Left ventricle myocardium superior (tissue), 1 donor: ENCODE data around the gene RAPGEF3. TPM values are rescaled to one million over a fixed set of nuclear protein-coding genes. Genes with fewer than 3 reads are reported as not detected.

Source experiments
- ATAC-seq: fragments of 200-7000 bp; cut with Tn5 transposase; one replicate; pipeline ENCODE4 v1.9.1; 2020; ENCODE audit warnings: mild to moderate bottlenecking, moderate library complexity
- DNase-seq: peaks from one replicate; pipeline ENCODE4 v3.0.0-alpha.2; 2020
- intact Hi-C: fragments of 100-400 bp; cut with micrococcal nuclease; formaldehyde crosslinking; loops from one replicate; pipeline ENCODE4 v1.11.0; 2022
- total RNA-seq: library from RNA; stranded (reverse); fragmentation: NEBNext Ultra II Directional; extraction: Animal tissue kit (Norgen Biotek cat#: 25700); gene quantifications from one replicate; pipeline ENCODE4 v1.2.1, GENCODE V29; 2021
- donor health status: DM: no; HTN: yes; CAD: no; lungs with severe emphysema.

RAPGEF3 gene
- total RNA-seq, 1 donor from 2014 or later = 37.6 TPM

GRCh38 chr12:47767216-47767724, 8.6 kb upstream of the RAPGEF3 start:
- ATAC-seq = peak; percentile 49
- intact Hi-C loops = loop anchor here (5.0 kb wide), 1 partner anchor 50 kb away; no protein-coding TSS in a partner anchor
- no peak for DNase-seq

DNA sequence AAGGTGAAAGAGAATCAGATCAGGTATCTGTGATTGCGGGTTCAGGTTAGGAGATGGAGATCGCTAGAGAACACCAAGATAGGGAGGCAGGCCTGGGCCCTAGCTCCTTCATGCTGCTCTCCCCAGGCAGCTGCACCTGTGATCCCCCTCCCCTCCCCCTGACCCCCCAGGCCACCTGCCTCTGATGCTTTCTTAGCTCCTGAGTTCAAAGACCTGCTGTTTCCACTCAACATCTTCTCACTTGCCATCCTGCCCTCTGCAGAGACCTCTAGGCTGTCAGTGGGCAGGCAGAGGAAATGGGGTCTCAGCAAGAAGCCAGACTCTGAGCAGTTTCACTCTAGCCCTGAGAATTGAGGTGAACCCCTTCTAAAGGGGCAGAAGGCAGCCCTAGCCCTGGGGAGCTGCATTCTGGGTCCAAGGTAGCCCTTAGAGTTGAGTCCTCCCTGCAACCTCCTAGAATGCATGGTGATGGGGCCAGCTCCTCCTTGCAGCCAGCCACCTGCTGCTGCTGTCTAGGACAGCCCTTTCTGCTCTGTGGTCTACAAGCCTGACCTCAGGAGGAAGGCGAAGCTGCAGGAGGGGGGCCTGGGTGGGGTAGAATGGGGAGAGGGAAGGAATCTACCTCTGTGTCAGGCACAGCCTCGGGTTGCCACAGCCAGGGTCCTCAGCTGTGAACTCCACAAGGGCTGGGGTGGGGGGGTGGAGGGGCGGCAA, 8.0 kb upstream of the RAPGEF3 start:
- ATAC-seq (no peak), DNase-seq (peak; percentile 25)
- intact Hi-C loops = loop anchor here (5.0 kb wide), 1 partner anchor 49 kb away; no protein-coding TSS in a partner anchor

DNA sequence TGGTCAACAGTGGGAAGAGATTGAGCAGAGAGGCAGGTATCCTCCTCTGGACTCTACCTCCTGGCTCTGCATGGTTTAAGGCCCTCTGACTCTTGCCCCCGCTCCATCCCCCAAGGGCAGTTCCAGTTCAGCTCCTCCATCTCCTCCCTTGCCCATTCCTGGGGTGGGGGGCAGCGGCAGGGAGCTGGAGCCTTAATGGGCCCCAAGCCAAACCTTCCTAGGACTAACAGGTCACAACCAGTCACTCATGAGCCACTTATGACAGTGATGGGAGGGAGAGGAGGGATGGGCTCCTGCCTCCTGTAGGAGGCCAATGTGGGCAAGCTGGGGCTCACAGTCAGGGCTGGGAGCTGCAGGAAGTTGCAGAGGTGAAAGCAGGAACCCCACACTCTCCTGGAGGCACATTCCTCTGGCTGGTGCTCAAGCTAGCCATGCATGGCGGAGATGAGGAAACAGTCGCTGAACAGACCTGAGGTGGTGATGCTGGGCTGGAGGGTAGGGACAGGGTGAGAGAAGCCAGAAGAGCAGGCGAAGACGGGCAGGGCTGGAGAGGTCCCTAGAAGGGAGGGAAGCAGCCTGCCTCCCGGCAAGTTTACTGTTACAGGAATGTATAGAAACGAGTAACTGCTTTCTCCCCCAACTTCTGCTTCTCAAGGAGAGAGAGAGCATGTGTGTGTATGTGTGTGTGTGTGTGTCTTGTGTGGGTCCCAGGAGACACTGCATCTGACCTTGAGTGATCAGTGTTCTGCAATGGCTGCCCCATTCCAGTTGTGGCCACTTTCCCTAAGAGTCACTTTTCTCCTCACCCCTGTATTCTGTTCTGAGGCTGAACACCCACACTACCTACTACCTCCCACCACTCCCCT, 5.0 kb upstream of the RAPGEF3 start:
- no peak for ATAC-seq
- DNase-seq = no peak
- intact Hi-C loops = no loop called here

- intact Hi-C loops = no loop called here
- ATAC-seq (no peak), DNase-seq (no peak)
Observed at GRCh38 chr12:47762850-47763465, 4.3 kb upstream of the RAPGEF3 start.

- intact Hi-C loops = no loop called here
- ATAC-seq (no peak), DNase-seq (no peak)
Observed at GRCh38 chr12:47758584-47758833, 171 bp downstream of the RAPGEF3 start.

- peak; percentile 4 for ATAC-seq
- peak; percentile 66 for DNase-seq
- intact Hi-C loops = no loop called here
Observed at GRCh38 chr12:47757840-47758583, 668 bp downstream of the RAPGEF3 start.

DNA sequence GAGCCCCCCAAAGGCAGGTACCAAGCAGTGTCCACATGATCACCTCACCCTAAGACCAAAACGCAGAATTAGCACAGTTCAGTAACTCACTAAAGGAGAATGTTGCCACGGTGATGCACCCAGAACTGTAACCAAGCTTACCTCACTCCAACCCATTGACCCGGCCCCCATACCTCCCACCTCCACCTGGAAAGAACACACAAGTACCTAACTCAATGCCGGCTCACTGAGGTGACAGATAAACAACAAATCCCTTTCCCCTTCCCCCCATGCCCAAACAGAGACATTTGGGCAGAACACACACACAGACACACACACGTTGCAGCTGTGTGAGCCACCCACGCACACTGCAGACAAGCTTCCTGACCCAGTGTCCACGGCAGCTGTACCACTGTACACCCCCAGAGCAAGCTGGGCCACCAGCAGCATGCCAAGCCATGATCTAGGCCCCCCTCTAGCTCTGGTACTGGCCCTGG, 1.3 kb downstream of the RAPGEF3 start:
- intact Hi-C loops = no loop called here
- no peak for ATAC-seq

GRCh38 chr12:47755655-47756562, 2.8 kb downstream of the RAPGEF3 start:
- no peak for ATAC-seq
- intact Hi-C loops = no loop called here
- DNase-seq = no peak

More for the DNA sequence above, 1.3 kb downstream of the RAPGEF3 start:
- no peak for DNase-seq

DNA sequence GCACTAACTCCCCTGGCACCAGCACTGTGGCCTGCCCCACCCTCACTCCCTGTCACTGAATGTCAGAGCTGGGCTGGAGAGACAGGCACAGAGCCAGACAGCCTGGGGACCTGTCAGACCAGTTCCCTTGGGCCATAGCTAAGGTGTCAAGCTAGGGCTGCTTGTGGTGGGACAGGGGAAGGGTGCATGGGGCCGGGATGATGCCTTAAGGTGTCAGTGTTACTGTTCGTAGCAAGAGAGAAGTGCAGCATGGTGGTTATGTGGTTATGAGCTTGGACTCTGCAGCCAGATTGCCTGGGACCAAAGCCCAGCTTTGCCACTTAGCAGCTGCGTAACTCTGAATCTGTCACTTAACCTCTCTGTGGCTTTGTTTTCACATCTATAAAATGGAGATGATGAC, 3.8 kb downstream of the RAPGEF3 start:
- ATAC-seq (peak; percentile 11), DNase-seq (peak; percentile 60)
- intact Hi-C loops = no loop called here

- intact Hi-C loops = no loop called here
- ATAC-seq (no peak), DNase-seq (no peak)
Observed at GRCh38 chr12:47754126-47754525, 4.6 kb downstream of the RAPGEF3 start.

DNA sequence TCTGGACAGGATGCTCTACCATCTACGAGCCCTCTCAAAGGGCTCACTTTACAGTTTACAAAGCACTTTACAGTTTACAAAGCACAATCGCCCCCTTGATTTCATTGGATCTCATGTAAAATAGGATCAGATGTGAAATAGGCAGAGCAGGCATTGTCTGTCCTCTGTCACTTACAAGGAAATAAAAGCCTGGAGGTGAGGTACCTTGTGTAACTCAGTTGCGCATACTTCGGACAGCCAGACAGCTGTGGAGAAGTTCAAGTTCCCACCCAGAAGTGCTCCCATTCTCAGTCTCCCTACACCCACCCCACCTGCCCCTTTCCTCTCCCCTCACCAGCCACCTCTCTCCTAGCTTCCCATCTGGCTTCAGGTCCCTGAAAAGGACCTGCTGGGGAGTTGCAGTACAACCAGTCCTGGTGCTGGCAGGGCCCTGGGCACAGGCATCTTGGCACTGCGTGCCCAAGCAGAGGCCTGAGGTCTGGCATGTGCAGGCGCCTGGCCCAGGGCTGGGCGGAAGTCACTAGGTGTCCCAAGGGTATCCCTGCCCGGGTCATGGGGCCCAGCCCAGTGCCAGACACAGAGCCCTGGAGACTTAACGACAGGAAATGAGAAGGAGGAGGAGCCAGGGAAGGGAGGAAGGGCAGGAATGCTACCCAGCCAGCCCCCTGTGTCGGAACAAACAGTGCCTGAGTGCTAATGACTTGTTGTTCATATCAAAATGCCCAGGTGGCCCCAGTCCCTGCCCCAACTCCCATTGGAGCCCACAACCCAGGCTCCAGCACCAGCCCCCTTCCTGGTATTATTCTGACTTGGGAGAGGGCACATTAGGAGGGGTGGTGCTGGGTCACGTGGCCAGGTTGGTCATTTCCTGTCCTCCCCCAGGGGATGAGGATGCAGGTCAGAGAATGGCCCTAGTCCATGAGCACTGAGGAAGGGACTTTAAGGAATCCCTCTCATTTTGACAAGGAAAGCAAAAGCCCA, 5.4 kb downstream of the RAPGEF3 start:
- DNase-seq (peak; percentile 93), ATAC-seq (peak; percentile 93)
- intact Hi-C loops = no loop called here

GRCh38 chr12:47752552-47752951, 6.1 kb downstream of the RAPGEF3 start:
- no peak for DNase-seq
- intact Hi-C loops = no loop called here
- no peak for ATAC-seq

DNA sequence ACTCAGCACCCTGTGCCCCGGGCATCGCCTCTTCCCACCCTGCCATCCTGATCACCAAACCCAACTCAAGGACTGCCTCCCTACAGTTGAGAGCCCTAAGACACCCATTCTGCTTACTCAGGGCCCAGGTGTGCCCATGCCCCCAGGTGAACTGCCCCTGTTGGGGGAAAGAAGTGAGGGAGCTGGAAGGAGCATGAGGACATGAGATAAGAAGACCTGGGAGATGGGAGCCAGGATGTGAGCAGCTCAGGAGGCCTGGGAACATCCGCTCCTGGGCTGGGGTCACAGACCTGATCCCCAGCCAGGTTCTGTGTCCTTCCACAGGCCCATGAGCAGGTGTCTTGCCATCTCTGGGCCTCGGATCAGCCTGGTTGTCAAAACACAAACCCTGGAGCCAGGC, 6.6 kb downstream of the RAPGEF3 start:
- intact Hi-C loops = no loop called here
- DNase-seq (no peak), ATAC-seq (no peak)

DNA sequence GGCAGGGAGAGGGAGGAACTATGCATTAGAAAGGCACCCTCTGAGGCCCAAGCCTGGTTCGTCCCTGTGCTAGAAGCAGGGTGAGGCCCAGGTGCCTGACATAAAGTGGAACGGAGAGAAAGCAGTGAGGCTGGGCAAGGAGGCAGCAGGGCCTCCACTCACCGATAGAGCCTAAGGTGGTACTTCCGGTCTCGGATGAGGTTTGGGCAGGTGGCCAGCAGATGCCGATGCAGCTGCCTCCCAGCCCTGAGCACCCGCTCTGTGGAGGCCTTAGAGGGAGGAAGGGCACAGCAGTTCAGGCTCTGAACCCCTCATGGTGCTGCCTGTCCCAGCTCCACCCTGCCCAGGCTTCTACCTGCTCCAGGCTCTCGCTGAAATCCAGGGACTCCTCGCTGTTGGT, 7.1 kb downstream of the RAPGEF3 start:
- no peak for DNase-seq
- intact Hi-C loops = no loop called here
- no peak for ATAC-seq

GRCh38 chr12:47750916-47751470, 7.7 kb downstream of the RAPGEF3 start:
- intact Hi-C loops = no loop called here
- DNase-seq (no peak), ATAC-seq (no peak)

DNA sequence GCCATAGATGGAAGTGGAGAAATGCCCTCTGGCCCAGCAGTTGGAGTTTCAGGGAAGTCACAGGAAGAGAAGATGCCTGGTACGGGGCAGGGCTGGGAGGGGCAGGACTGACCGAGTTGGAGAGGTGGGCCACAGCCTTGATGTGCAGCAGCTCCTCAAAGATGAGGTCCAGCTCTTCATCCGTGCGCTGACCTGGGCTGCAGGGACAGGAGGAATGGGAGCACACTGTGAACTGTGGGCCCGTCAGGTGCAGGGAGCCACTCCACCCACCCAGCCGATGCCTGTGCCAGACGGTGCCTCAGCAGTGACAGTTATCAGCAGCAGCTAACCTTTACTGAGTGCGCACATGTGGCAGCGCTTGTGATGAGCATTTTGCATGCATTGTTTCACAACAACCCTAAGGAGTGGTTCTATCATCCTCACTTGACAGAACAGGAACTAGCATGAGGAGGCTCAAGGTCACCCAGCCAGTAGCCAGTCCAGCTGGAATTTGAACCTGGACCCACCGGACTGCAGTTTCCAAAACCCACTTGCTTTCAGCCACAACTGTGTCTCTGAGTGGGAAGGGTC, 8.4 kb downstream of the RAPGEF3 start:
- intact Hi-C loops = no loop called here
- no peak for DNase-seq
- ATAC-seq = no peak

DNA sequence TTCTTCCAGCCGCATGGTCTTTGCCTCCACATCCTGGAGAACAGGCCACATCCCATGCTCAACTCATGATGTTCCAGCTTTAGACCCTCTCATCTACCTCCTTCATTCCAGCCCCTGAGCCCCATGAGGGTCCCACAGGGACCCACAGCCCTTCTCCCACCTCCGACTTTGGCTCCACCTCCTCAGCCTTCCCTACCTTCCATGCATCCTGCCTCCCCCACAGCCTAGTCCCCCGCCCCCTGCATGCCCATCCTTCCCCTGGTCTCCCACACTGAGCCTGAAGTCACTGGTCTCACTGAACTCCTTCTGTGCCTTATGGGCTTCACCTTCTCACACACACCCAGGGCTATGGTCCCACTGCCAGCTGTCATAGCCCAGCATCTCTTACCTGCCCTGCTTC, 9.8 kb downstream of the RAPGEF3 start:
- no peak for DNase-seq
- ATAC-seq = no peak
- intact Hi-C loops = no loop called here
